Mucosa of descending colon (tissue), 3 donors: ENCODE measurements around the gene OR10V1. TPM values are rescaled to one million over a fixed set of nuclear protein-coding genes. Genes with fewer than 3 reads are reported as not detected.
A peak's percentile ranks its signal among the peaks of the same experiment; 100 is the strongest.

Source experiments
- ATAC-seq: fragments of 200-7000 bp; cut with Tn5 transposase; one replicate; pipeline ENCODE4 v1.9.1; 2020; ENCODE audit warnings: mild to moderate bottlenecking, moderate library complexity
- DNase-seq, 3 donors: peaks; one replicate each; pipeline ENCODE4 v3.0.0-alpha.2; 2020
- H3K36me3 ChIP-seq: fragments of 200-600 bp; one replicate; pipeline ENCODE4 v1.8.0; 2021; ENCODE audit warnings: low read depth, mild to moderate bottlenecking
- H3K4me1 ChIP-seq: fragments of 200-600 bp; one replicate; pipeline ENCODE4 v1.8.0; 2021; ENCODE audit warnings: low read depth, mild to moderate bottlenecking
- H3K4me3 ChIP-seq: fragments of 200-600 bp; one replicate; pipeline ENCODE4 v1.8.0; 2021; ENCODE audit warnings: mild to moderate bottlenecking
- H3K9me3 ChIP-seq: fragments of 200-600 bp; one replicate; pipeline ENCODE4 v1.8.0; 2021; ENCODE audit warnings: mild to moderate bottlenecking
- CTCF ChIP-seq: fragments of 200-600 bp; IDR thresholded peaks from one replicate; pipeline ENCODE4 v1.8.0; 2022; ENCODE audit warnings: antibody characterized with exemption, mild to moderate bottlenecking
- intact Hi-C, 2 donors: fragments of 100-400 bp; cut with DNase I in 1 of 2; cut with micrococcal nuclease in 1 of 2; formaldehyde crosslinking; loops; one replicate each; pipeline versions ENCODE4 v1.11.0 to v1.11.1; 2022; cut with DNase I, micrococcal nuclease
- total RNA-seq, 3 donors: library from RNA; stranded (reverse); fragmentation: NEBNext Ultra II Directional in 2 of 3; extraction: Animal tissue kit (Norgen Biotek cat#: 25700) in 2 of 3; gene quantifications; one replicate each; pipeline versions ENCODE4 v1.2.1 to v1.2.4, GENCODE V29; 2021 to 2023
- donor health status: DM: no; HTN: no; CAD: no; lungs with moderate emphysema.
- donor health status: DM: no; HTN: no; CAD: no.
- donor health status: DM: no; HTN: yes; CAD: no.

The OR10V1 gene
- total RNA-seq, 3 donors from 2014 or later, result not detected

GRCh38 chr11:59728154-59728553, 14.5 kb upstream of the OR10V1 start:
- no peak for DNase-seq
- TF ChIP-seq CTCF, result no peak
- no peaks in the 10 kb centered on the region for H3K4me1 ChIP-seq
- H3K4me3 ChIP-seq, result no peak overlapping the region
- intact Hi-C loops, result no loop called here
- no peaks in the 10 kb centered on the region for H3K9me3 ChIP-seq
- peak; percentile 12 for ATAC-seq
- no peaks in the 10 kb centered on the region for H3K36me3 ChIP-seq

DNA sequence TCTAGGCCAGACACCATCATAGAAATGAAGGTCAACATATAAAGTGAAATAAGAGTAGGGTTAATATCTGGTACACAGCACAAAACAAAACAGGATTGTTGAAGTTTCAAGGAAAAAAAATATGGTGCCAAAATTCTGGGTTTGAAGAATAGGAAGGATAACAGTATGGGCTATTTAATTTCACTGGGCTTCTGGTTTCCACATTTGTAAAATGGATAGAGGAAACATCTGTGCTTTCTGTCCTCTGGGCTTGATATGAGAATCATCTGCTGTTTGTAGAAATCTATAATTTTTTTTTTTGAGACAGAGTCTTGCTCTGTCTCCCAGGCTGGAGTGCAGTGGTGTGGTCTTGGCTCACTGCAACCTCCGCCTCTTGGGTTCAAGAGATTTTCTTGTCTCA, 13.8 kb upstream of the OR10V1 start:
- intact Hi-C loops, result no loop called here
- no peak overlapping the region for H3K4me3 ChIP-seq
- no peaks in the 10 kb centered on the region for H3K36me3 ChIP-seq
- DNase-seq (no peak), ATAC-seq (no peak)
- H3K4me1 ChIP-seq, result no peaks in the 10 kb centered on the region
- no peak for TF ChIP-seq CTCF
- no peaks in the 10 kb centered on the region for H3K9me3 ChIP-seq

GRCh38 chr11:59724066-59724465, 10.4 kb upstream of the OR10V1 start:
- no peak for TF ChIP-seq CTCF
- Histone ChIP-seq H3K9me3 (no peaks in the 10 kb centered on the region), H3K36me3 (no peaks in the 10 kb centered on the region), H3K4me1 (no peaks in the 10 kb centered on the region), H3K4me3 (no peak overlapping the region)
- ATAC-seq (no peak), DNase-seq (no peak)
- intact Hi-C loops, result no loop called here

DNA sequence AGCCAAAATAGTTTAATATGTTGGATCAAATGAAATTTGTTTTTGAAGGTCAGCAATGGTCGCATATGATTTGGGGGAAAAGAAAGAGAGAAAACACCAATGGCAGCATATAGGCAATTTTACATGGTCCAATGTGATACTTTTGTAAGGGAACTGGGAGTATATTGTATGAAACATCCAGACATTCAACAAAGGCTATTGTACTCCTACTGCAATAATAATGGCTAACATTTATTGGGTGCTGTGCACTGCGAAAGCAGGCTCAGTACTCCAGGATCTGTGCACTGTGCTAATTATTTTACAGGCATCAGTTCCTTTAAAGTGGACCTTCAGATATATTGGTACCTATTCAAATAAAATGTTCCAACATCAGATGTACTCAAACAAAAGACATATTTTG, 5.9 kb upstream of the OR10V1 start:
- Histone ChIP-seq H3K9me3 (no peaks in the 10 kb centered on the region), H3K4me3 (no peak overlapping the region), H3K4me1 (no peaks in the 10 kb centered on the region), H3K36me3 (no peaks in the 10 kb centered on the region)
- intact Hi-C loops, result no loop called here
- no peak for ATAC-seq
- no peak for DNase-seq
- no peak for TF ChIP-seq CTCF

- no peak for TF ChIP-seq CTCF
- intact Hi-C loops, result no loop called here
- no peak overlapping the region for H3K4me3 ChIP-seq
- ATAC-seq (no peak), DNase-seq (no peak)
- H3K4me1 ChIP-seq, result no peaks in the 10 kb centered on the region
- no peaks in the 10 kb centered on the region for H3K9me3 ChIP-seq
- no peaks in the 10 kb centered on the region for H3K36me3 ChIP-seq
Observed at GRCh38 chr11:59716051-59716450, 2.4 kb upstream of the OR10V1 start.

GRCh38 chr11:59710136-59710847, 3.4 kb downstream of the OR10V1 start:
- Histone ChIP-seq H3K4me3 (no peak overlapping the region), H3K4me1 (no peaks in the 10 kb centered on the region), H3K9me3 (no peaks in the 10 kb centered on the region), H3K36me3 (no peaks in the 10 kb centered on the region)
- no peak for TF ChIP-seq CTCF
- DNase-seq (no peak), ATAC-seq (no peak)
- intact Hi-C loops, result no loop called here
